GM12892 (cell line): ENCODE data around the gene NTHL1.

Experiments used
- POLR2A ChIP-seq: IDR thresholded peaks from 2 replicates; pipeline ENCODE4 v1.6.1; 2011; ENCODE audit warnings: low read depth, low read length, control low read depth
- POLR2AphosphoS5 ChIP-seq: IDR thresholded peaks from 2 replicates; pipeline ENCODE4 v1.6.1; 2011; ENCODE audit warnings: low read depth, low read length, control low read depth
- TAF1 ChIP-seq: IDR thresholded peaks from 2 replicates; pipeline ENCODE4 v1.6.1; 2011; ENCODE audit warnings: low read depth, mild to moderate bottlenecking, control low read depth, low read length, borderline replicate concordance

DNA sequence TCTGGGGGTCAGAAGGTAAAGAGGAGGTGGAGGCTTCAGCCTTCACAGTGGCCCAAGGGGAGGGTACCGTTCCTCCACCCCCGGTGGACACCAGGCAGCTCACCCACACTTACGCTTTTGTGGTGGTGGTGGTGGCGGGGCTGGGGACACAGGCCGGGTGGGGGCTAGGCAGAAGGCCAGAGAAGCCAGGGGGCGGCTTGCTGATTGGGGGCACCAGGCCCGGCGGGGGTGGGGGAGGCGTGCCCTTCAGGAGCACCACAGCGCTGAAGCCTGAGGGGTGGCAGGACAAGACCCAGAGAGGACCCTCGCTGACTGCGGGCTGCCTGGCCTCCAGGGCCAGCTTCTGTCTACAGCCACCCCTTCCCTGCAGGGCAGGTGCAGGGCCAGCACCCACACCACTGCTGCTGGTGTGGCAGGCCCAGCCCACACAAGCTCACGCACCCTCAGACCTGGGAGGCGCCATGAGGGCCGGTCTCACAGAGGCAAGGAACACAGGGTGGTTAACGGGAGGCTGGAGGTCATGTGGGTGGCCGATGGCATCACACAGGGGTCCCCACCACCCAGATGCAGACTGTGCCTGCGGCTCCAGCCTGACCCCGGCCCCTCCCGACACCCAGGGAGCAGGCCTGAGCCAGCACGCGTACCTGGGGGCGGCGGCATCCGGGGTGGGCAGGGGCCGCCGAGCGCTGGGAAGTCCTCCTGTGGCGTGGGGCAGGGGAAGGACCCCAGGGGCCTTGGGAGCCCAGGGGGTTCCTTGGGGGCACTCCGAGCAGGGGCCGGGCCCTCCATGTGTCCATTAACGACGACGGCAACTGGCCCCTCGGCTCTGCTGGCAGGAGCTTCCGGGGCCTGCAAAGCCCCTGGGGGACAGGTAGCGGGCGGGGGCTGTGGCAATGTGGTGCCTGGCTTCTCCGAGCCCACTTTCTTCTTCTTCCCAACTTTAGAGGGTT lies 48.5 kb downstream of the NTHL1 start:
- peak; percentile 18; the same call in 1 of the 2 replicates for TF ChIP-seq POLR2AphosphoS5
- TF ChIP-seq TAF1, result no peak
- no peak; the same call in 1 of the 2 replicates for TF ChIP-seq POLR2A
